Stimulated activated CD4-positive, alpha-beta T cell treated with anti-CD3 and anti-CD28 coated beads, Interleukin-15, amount 100 ng/mL, for 48 hours (primary cell): ENCODE measurements around the gene PADI4.
A peak's percentile ranks its signal among the peaks of the same experiment; 100 is the strongest.

Experiments used
- DNase-seq, 2 donors: peaks; one replicate each; pipeline ENCODE4 v3.0.0-alpha.2; 2020; ENCODE audit warnings: low read depth in 2 of 2

Gene PADI4

DNA sequence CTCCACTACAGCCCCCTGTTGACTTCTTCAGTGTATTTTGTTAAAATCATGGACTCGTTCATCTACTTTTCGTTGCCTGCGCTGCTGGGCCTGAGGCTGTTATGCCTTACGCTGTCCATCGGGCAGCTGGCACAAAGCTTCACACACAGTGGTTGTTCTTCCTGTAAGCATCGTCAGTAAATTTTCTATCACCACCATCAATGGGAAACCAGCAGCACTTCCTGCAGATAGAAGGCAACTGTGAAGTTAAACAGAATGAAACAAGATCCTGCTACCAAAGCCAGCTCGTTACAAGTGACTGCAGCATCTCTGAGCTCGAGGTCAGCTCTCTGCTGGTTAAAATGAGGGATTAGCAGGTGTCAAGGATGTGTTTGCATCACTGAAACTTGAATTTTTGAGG is 42.1 kb downstream of the PADI4 start:
- DNase-seq: no peak

DNA sequence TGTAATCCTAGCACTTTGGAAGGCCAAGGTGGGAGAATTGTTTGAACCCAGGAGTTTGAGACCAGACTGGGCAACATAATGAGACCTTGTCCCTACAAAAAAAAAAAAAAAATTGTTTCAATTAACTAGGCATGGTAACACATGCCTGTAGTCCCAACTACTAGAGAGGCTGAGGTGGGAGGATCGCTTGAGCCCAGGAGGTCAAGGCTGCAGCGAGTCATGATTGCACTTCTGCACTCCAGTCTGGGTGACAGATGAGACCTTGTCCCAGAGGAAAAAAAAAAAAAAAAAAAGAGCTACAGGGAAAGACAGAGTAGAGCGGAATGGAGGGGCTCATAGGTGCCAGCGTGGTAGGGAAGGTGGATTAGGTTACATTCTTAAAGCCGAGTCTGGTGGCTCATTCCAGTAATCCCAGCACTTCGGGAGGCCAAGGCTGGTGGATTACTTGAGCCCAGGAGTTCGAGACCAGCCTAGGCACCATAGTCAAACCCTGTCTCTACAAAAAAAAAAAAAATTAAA is 43.0 kb downstream of the PADI4 start:
- DNase-seq: no peak

DNA sequence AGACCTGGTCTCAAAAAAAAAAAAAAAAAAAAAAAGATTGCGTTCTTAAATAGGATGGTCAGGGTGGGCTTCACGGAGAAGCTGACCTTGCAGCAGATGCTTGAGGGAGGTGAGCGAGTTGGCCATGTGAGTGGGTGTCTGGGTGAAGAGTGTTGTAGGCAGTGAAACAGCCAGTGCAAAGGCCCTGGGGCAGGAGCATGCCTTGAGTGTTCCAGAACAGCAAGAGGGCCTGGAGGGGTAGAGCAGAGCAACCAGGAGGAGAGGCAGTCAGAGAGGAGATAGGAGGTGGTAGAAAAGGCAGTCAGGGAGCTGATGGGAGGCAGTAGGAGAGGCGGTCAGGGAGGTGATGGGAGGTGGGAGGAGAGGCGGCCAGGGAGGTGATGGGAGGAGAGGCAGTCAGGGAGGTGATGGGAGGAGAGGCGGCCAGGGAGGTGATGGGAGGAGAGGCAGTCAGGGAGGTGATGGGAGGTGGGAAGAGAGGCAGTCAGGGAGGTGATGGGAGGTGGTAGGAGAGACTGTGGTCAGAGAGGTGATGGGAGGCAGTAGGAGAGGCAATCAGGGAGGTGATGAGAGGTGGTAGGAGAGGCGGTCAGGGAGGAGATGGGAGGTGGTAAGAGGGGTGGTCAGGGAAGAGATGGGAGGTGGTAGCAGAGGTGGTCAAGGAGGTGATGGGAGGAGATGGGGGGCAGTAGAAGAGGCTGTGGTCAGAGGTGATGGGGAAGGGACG is 43.8 kb downstream of the PADI4 start:
- no peak for DNase-seq

DNA sequence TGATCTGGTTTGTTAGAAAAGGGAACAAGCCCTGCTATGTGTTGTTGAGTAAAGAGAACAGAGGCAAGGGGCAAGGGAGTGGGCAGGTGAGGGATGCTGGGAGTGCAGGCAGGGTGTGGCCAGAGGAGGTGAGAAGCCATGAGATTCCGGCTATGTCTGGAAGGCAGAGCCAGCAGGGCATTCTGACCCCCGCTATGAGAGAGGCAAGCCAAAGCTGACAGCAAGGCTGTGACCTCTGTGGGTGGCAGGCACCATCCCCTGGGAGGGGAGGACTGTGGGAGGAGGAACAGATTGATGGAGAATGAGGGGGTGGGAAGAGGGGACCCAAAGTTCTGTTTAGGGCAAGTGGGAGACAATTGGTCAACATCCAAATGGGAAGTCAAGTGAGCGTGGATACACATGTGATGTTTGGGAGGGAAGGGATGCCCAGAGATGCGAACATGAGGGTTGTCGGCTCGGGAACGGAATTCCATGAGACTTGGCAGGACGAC is 44.5 kb downstream of the PADI4 start:
- no peak for DNase-seq

DNA sequence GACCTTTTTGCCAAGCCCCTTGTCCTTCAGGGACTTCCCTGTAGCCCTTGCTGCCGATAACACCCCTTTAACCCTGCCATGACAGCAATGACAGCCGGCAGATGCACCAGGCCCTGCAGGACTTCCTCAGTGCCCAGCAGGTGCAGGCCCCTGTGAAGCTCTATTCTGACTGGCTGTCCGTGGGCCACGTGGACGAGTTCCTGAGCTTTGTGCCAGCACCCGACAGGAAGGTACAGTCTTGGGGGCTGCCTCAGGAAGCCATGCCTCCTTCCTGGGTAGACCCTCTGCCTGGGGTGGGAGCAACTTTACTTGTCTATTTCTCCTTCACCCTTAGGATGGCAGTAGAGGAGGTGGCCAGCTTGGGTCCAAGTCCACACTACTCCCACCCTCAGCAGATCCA is 47.9 kb downstream of the PADI4 start:
- peak in 1 of 2 donors; percentile 3 for DNase-seq

DNA sequence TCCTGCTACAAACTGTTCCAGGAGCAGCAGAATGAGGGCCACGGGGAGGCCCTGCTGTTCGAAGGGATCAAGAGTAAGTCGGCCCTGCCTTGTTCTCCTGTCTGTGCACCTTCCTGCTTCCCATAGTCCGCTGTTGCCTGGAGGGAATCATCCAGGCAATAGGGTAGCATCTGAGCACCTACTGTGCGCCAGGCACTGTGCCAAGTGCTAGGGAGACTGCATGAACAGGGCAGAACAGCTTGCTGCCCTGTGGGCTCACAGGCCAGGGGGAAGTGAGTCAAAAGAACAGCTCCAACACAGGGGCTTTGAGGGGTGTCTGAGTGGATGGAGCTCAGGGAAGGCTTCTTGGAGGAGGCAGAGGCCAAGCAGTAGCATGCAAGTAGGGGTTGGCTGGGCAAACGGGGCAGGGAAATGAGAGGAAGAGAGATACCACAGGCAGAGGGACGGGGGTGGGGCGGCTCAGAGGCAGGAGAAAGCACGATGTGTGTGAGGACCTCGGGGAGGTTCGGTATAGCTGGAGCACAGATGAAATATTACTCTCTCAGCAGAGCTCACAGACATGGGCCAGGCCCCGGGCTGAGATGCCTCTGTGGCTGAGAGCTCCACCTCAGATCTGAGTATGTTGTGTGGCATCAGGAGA is 48.5 kb downstream of the PADI4 start:
- no peak for DNase-seq

DNA sequence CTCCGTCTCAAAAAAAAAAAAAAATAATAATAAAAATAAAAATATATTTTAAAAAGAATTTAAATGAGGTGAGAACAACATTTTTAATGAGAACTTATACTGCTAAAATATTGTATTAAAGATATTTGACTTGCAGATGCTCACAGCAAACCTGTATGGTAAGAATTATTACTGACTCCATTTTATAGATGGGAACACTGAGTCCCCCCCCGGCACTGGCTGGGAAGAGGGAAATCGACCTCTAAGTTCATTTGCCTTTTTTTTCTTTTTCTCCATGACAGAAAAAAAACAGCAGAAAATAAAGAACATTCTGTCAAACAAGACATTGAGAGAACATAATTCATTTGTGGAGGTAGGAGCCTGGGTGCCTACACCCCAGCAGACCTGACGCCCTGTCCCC is 50.6 kb downstream of the PADI4 start:
- no peak for DNase-seq

DNA sequence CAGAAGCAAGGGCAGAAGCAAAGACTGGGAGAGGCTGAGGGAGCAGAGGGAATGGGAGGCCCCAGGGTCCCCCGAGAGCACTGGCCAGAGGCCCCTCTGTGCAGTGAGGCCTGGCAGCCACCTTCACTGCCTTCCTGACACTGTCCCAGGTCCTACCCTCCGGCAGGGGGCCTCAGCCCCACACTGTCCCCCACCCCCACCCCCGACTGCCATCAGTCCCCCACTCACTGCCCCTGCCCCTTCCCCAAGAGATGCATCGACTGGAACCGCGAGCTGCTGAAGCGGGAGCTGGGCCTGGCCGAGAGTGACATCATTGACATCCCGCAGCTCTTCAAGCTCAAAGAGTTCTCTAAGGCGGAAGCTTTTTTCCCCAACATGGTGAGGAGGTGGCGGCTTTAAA is 51.0 kb downstream of the PADI4 start:
- DNase-seq: no peak

DNA sequence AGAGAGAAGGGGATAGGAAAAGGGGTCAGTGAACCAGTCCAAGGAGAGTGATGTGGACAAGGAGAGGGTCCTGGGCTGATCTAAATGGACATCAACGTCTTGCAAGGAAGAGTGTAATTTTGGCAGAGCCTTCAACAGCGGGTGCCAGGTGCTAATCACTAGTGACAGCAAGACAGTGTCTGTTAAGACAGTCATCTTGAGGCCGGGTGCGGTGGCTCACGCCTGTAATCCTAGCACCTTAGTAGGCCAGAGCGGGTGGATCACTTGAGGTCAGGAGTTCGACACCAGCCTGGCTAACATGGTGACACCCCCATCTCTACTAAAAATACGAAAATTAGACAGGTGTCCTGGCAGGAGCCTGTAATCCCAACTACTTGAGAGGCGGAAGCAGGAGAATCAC is 51.8 kb downstream of the PADI4 start:
- no peak for DNase-seq

DNA sequence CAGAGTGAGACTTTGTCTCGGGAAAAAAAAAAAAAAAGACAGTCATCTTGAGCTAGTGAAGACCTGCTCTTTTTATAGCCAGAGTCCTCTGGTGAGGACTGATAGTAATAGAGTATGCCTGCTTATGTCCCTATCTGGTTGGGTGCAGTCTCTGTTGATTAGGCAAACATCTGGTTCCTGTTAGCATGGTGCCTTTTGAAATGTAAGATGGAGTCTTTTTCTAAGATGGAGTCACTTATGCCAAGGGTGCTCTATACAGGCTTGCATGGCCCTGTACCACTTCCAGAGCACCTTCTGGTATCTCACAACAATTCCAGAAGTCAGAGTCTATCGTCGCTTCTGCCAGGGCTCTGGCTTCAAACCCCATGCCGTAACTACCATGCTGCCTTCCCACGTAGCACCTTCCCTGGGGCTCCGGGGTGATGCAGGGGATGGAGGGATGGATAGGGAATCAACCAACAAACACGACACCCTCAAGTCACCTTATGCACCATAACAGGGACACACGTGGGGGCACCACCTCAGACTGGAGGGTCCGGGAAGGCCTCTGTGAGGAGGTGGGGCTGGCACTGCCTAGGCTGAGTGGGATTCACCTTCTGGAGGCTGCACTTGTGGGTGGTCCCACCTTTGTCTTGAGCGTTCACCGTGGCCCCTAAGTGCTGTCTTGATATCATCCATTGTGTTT is 52.4 kb downstream of the PADI4 start:
- no peak for DNase-seq

DNA sequence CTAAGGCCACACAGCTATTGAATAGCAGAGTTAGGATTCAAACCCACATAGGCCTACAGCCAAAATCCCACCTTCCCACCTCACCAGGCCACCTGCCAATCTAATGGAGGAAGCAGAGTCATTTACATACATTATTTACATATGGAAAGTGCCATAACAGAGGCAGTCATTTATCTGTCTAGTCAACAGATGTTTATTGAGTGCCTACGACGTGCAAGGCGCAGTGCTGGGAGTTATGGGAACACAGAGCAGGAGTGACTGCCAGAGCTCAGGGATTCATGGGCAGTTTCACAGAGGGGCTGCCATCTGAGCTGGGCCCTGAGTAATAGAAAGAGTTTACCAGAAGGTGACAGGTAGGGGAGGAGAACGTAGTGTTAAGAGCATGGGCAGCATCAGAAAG is 53.7 kb downstream of the PADI4 start:
- no peak for DNase-seq

DNA sequence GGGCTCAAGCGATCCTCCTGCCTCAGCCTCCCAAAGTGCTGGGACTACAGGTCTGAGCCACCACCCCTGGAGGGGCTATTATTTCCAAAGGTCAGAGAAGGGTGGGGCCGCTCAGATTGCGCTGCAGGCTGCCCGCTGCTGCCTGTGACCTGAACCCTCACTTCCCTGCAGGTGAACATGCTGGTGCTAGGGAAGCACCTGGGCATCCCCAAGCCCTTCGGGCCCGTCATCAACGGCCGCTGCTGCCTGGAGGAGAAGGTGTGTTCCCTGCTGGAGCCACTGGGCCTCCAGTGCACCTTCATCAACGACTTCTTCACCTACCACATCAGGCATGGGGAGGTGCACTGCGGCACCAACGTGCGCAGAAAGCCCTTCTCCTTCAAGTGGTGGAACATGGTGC is 55.4 kb downstream of the PADI4 start:
- DNase-seq: no peak

DNA sequence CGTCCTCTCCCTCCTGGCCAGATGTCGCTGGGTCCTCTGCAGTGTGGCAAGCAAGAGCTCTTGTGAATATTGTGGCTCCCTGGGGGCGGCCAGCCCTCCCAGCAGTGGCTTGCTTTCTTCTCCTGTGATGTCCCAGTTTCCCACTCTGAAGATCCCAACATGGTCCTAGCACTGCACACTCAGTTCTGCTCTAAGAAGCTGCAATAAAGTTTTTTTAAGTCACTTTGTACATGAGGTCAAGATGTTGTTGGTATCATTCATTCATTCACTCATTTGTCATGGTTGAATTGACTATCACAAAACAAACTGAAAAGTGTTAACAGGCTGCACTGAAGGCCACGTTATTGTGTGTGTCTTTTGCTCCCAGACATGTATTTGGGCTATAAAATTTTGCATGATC is 55.8 kb downstream of the PADI4 start:
- no peak for DNase-seq

DNA sequence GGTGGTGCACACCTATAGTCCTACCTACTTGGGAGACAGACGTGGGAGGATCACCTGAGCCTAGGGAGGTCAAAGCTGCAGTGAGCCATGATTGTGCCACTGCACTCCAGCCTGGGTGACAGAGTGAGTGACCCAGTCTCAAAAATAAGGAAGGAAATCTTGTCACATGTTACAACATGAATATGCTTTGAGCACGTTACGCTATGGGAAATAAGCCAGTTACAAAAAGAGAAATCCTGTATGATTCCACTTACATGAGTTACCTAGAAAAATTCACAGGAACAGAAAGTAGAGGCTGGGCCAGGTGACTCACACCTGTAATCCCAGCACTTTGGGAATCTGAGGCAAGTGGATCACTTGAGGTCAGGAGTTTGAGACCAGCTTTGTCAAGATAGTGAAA is 57.3 kb downstream of the PADI4 start:
- no peak for DNase-seq

DNA sequence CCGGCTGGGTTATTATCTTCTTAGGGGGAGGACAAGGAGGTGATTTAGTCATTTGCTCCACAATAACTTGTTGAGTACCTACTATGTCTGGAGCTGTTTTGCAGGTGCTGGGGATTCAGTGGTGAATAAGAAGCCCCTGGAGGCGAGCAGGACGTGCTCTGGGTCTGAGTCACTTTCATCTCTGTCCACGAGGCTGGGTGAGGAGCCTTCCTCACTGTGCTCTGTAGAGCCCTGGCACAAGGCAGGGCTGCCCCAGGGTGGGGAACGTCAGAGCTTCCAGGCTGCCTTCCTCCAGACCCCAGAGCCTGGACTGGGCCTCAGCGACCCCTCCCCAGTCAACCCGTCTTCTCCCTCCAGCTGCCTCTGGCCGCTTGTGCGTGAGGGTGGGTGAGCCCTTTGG is 61.5 kb downstream of the PADI4 start:
- DNase-seq: no peak

DNA sequence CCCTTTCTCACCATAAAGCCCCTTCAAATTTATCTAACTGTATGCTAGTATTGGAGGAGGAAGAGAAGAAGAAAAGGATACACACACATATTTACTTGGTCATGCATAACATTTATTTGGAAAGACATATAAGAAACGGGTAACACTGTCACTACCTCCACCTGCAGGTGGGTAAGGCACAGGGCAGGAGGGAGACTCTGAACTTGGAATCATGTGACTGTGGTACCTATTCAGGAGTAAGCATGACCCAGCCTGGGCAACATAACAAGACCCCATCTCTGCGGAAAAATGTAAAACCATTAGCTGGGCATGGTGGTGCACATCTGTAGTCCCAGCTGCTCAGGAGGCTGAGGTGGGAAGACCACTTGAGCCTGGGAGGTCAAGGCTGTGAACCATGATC is 62.6 kb downstream of the PADI4 start:
- no peak for DNase-seq

DNA sequence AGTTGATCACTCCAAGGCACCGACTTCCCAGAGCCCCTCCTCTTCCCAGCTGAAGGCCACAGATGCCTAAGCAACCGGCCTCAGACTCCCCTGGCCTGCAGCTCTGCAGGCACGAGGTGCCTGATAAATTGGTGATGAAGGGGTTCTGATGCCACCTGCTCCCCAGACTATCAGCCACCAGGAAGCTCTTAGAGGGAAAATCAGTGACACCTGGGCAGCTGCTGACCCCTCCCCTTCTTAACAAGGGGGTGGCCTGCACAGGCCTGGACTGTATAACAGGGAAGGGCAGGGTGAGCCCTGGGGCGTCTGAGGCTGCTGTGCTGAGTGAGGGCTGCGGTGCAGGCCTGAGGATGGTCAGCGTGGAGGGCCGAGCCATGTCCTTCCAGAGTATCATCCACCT is 63.9 kb downstream of the PADI4 start, which contains the start of gene PADI6:
Gene PADI6 (plus strand): TSS at position 301 of the 400 bp plus-strand sequence. CDS start 50 bp downstream, at position 351.
- DNase-seq: no peak

DNA sequence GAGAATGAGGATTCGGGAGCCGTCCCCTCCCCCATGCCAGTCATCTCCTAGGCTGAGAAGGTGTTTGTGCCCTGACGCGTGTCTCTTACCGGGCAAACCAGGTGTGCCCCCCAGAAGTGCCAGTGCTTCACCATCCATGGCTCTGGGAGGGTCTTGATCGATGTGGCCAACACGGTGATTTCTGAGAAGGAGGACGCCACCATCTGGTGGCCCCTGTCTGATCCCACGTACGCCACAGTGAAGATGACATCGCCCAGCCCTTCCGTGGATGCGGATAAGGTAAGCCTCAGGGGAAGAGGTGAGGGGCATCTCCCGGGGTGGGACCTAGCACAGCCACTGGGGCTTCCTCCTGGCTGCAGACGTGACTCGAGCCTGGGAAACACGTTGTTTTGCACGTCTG is 65.0 kb downstream of the PADI4 start:
- DNase-seq: no peak

DNA sequence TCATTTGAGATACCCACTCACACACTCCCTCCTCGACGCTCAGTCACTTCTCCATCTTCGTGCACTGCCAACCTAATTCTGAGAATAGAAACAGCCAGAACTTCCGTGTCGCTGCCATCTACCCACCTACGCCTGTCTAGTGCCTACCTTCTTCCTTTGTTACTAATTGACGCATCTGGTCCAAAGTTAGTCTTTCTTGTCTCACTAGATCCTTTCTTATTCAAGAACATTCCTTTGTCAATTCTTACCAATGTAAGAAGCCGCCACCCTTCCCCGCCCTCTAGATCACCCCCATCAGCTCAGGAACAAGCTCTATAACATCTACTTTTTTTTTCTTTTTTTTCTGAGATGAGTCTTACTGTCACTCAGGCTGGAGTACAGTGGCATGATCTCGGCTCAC is 67.7 kb downstream of the PADI4 start:
- DNase-seq: no peak

DNA sequence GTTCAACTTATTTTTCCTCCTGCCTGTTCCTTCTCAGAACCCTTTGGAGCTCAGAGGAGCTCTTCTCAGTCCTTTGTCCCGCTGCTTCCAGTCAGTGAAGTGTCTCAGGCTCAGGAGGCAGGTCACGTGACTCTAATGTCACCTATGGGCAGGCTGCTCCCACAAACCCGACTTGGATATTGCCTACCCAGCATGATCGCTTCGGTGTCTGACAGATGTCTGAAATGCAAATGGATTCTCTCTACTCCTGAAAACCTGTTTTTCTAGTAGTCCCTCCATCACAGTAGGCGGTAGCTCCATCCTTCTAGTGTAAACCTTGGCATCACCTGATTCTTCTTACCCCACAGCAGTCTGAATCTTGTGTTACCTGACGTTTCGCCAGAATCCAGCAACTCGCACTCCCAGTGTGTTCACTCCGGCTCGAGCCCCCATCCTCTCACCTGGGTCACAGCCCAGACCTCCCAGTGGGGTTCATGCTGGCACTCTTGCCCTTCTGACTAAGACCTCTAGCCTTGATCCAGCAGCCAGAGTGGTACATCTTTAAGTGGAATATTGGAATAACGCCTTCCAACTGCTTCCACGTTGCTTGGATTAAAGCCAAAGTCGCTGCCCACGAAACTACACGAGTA is 69.4 kb downstream of the PADI4 start:
- DNase-seq: no peak

DNA sequence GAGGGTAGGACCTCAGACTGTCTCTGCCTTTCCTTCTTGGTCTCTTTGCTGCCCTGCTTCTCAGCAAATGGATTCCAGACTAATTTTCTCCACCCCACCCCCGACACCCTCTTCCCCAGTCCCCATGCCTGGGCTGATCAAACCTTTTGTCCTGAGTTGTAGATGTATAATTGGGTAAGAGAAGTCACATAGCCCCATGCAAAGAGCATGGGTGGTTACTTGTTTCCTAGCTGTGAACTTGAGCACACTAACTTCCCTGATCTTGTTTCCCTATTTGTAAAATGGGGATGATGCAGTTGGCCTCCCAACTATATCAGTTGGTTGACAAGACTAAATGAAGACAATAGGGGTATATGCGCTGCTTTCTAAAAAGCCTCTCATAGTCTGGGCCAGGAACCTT is 73.2 kb downstream of the PADI4 start:
- no peak for DNase-seq

DNA sequence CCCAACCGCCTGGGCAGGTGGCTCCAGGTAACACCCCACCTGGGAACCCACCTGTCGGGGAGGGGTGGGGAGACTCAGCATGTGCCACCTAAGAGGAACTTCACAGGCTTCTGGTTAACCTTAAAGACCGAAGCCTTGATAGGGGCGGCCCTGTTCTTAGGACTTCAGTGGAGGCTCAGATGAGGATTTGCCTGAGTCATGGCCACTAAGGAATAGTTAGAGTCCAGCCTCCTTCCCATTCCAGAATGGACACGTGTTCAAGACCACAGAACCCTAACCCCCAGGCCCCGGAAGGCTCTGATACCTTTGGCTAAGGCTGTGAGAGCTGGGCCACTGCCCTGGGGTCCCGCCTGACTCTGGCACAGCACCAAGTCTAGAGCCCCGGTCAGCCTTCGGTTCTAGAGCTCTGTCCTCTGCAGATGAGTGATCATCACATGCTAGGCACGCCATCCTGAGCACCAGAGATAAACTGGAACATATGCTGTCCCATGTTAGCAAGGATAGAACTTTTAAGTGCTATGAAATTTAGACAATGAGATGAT is 84.3 kb downstream of the PADI4 start:
- DNase-seq: no peak
